ENCODE data around the gene EXOC8. TPM values are rescaled to one million over a fixed set of nuclear protein-coding genes. Genes with fewer than 3 reads are reported as not detected.

The EXOC8 gene
- total and polyA plus RNA-seq, 2 donors (not counting 1 experiment from before 2014, with no cell fraction given), result 10.0 to 32.6 TPM

GRCh38 chr1:231355171-231355570 lies 17.5 kb upstream of the EXOC8 start:
- Mint-ChIP-seq H3K9me3 (ENCODE audit: insufficient read depth) (no peaks in the 10 kb centered on the region), H3K27ac (no peak overlapping the region), H3K4me3 (no peak overlapping the region), H3K4me1 (peaks cover 8% of the 10 kb centered on the region), H3K27me3 (no peaks in the 10 kb centered on the region)
- Histone ChIP-seq H3K4me3 (ENCODE audit: control extremely low read depth in 1 of 5, extremely low read depth in 1 of 5, insufficient read depth in 1 of 5, low read depth in 2 of 5, low read length in 4 of 5) (no peak overlapping the region), H3K4me2 (replicated peaks; ENCODE audit: low read depth, low read length, poor library complexity, severe bottlenecking) (no peak overlapping the region), H3K4me1 (ENCODE audit: control insufficient read depth in 2 of 2, insufficient read depth in 2 of 2, low read length in 2 of 2) (peaks cover 0 to 3% of the 10 kb centered on the region in 2 donors), H3K9me3 (ENCODE audit: control extremely low read depth in 1 of 3, control insufficient read depth in 2 of 3, insufficient read depth in 1 of 3, low read length in 2 of 3) (no peaks in the 10 kb centered on the region), H3K9ac (ENCODE audit: low read length) (no peak overlapping the region), H3K27me3 (replicated peaks in 1 of 4; ENCODE audit: control extremely low read depth in 1 of 4, control insufficient read depth in 3 of 4, insufficient read depth in 4 of 4, low read length in 3 of 4) (no peaks in the 10 kb centered on the region), H2AFZ (ENCODE audit: insufficient read depth, low read depth, low read length, poor library complexity, severe bottlenecking) (no peak overlapping the region), H4K20me1 (ENCODE audit: control insufficient read depth, insufficient read depth, low read length, poor library complexity, severe bottlenecking) (no peaks in the 10 kb centered on the region), H3K79me2 (ENCODE audit: control insufficient read depth, insufficient read depth, low read length) (no peaks in the 10 kb centered on the region), H3K36me3 (replicated peaks in 1 of 2; ENCODE audit: control extremely low read depth in 1 of 2, control insufficient read depth in 1 of 2, extremely low read depth in 1 of 2, insufficient read depth in 2 of 2, low read length in 1 of 2) (peaks cover 2 to 29% of the 10 kb centered on the region in 2 experiments), H3K27ac (ENCODE audit: low read length in 2 of 2) (no peak overlapping the region)
- ChIA-PET POLR2A (no interaction called here), CTCF (interaction anchor here (0.9 to 1.3 kb wide), 4 partner anchors 9 to 248 kb away, joined by 3 to 8 read pairs (median 4); no protein-coding TSS in a partner anchor)
- ATAC-seq (ENCODE audit: low read depth) (no peak), DNase-seq (no peak)
- intact Hi-C loops (cut with micrococcal nuclease), result loop anchor here (5.0 kb wide), 2 partner anchors 197 to 512 kb away; no protein-coding TSS in a partner anchor
- WGBS (ENCODE audit: insufficient coverage), result 96% methylated on average over 3 of the region's 3 CpGs
- TF ChIP-seq EZH2 (IDR thresholded peaks at IDR 0.05; ENCODE audit: borderline replicate concordance, insufficient read depth, low read depth, low read length, poor library complexity, severe bottlenecking) (no peak), CTCF (IDR thresholded peaks at IDR 0.05) (no peak)

DNA sequence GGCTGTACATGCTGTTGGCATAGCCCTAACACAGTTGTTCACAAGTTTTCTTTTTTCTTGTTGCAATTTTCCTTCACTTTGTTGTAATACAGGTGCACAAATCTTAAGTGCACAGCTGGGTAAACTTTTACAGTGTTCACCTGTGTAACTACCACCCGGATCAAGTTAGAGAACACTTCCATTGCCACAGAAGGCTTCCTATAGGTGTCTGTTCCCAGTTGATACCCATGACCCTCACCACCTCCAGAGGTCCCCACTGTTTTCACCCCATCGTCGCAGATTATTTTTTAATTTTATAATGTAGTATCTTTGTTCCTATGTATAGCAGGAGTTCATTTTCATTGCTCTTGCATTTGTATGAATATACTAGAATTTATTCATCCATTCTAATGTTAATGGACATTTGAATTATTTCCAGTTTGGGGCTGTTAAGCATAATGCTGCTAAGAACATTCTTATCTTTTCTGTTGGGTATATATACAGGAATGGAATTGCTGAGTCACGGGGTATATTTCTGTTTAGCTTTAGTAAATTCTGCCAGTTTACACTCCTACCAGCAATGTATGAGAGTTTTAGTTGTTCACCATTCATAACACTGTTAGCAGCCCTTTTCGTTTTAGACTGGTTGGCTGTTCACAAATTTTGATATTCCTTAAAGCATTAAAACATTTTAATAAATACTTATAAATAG lies 16.8 kb upstream of the EXOC8 start:
- H3K9me3 ChIP-seq (ENCODE audit: control extremely low read depth in 1 of 3, control insufficient read depth in 2 of 3, insufficient read depth in 1 of 3, low read length in 2 of 3), result no peaks in the 10 kb centered on the region
- H3K9me3 Mint-ChIP-seq (ENCODE audit: insufficient read depth), result no peaks in the 10 kb centered on the region
- H3K4me2 ChIP-seq (replicated peaks; ENCODE audit: low read depth, low read length, poor library complexity, severe bottlenecking), result no peak overlapping the region
- peaks cover 0 to 3% of the 10 kb centered on the region in 2 donors for H3K4me1 ChIP-seq (ENCODE audit: control insufficient read depth in 2 of 2, insufficient read depth in 2 of 2, low read length in 2 of 2)
- H3K27me3 Mint-ChIP-seq, result no peaks in the 10 kb centered on the region
- ChIA-PET CTCF (interaction anchor here (0.9 to 1.3 kb wide), 3 partner anchors 74 to 249 kb away, joined by 3 to 8 read pairs (median 5); no protein-coding TSS in a partner anchor), POLR2A (no interaction called here)
- H3K27ac Mint-ChIP-seq, result no peak overlapping the region
- intact Hi-C loops (cut with micrococcal nuclease), result loop anchor here (5.0 kb wide), 2 partner anchors 198 to 513 kb away; no protein-coding TSS in a partner anchor
- no peaks in the 10 kb centered on the region for H4K20me1 ChIP-seq (ENCODE audit: control insufficient read depth, insufficient read depth, low read length, poor library complexity, severe bottlenecking)
- no peak overlapping the region for H3K4me3 Mint-ChIP-seq
- no peak overlapping the region for H3K9ac ChIP-seq (ENCODE audit: low read length)
- H3K36me3 ChIP-seq (replicated peaks in 1 of 2; ENCODE audit: control extremely low read depth in 1 of 2, control insufficient read depth in 1 of 2, extremely low read depth in 1 of 2, insufficient read depth in 2 of 2, low read length in 1 of 2), result peaks cover 2 to 35% of the 10 kb centered on the region in 2 experiments
- H2AFZ ChIP-seq (ENCODE audit: insufficient read depth, low read depth, low read length, poor library complexity, severe bottlenecking), result no peak overlapping the region
- no peak for TF ChIP-seq EZH2 (IDR thresholded peaks at IDR 0.05; ENCODE audit: borderline replicate concordance, insufficient read depth, low read depth, low read length, poor library complexity, severe bottlenecking)
- no peak for TF ChIP-seq CTCF (IDR thresholded peaks at IDR 0.05)
- no peak overlapping the region for H3K27ac ChIP-seq (ENCODE audit: low read length in 2 of 2)
- no peaks in the 10 kb centered on the region for H3K27me3 ChIP-seq (replicated peaks in 1 of 4; ENCODE audit: control extremely low read depth in 1 of 4, control insufficient read depth in 3 of 4, insufficient read depth in 4 of 4, low read length in 3 of 4)
- WGBS (ENCODE audit: insufficient coverage), result no CpG with 5 or more reads among the region's 5 CpGs
- H3K79me2 ChIP-seq (ENCODE audit: control insufficient read depth, insufficient read depth, low read length), result no peaks in the 10 kb centered on the region
- DNase-seq (no peak), ATAC-seq (ENCODE audit: low read depth) (no peak)
- H3K4me1 Mint-ChIP-seq, result peaks cover 8% of the 10 kb centered on the region
- H3K4me3 ChIP-seq (ENCODE audit: control extremely low read depth in 1 of 5, extremely low read depth in 1 of 5, insufficient read depth in 1 of 5, low read depth in 2 of 5, low read length in 4 of 5), result no peak overlapping the region

All from B cell (primary cell).